Activated T-helper 9 cell treated with anti-CD3 and anti-CD28 coated beads, Interleukin-2, amount 50 U/mL, for 16 hours (primary cell): ENCODE data around the gene ACBD6.
"Not testable (repeated sequence)": the region's sequence is repeated elsewhere in the genome, so short reads cannot be mapped to it uniquely, and the experiment has no call there.

Experiments used
- DNase-seq: peaks from one replicate; pipeline ENCODE4 v3.0.0-alpha.2; 2020; ENCODE audit warnings: low read depth

The ACBD6 gene

GRCh38 chr1:180489313-180489712 lies 13.1 kb downstream of the ACBD6 start:
- no peak for DNase-seq

GRCh38 chr1:180488661-180489060 lies 13.7 kb downstream of the ACBD6 start:
- no peak for DNase-seq

- DNase-seq: no peak
These were observed 16.3 kb downstream of the ACBD6 start for GRCh38 chr1:180486092-180486491.

- DNase-seq: no peak
These were observed 17.9 kb downstream of the ACBD6 start for GRCh38 chr1:180484490-180484889.

- no peak for DNase-seq
These were observed 19.7 kb downstream of the ACBD6 start for GRCh38 chr1:180482425-180483275.

GRCh38 chr1:180470031-180470430 lies 32.3 kb downstream of the ACBD6 start:
- DNase-seq: no peak

- no peak for DNase-seq
These were observed 34.1 kb downstream of the ACBD6 start for GRCh38 chr1:180468311-180468710.

- DNase-seq: no peak
These were observed 40.3 kb downstream of the ACBD6 start for GRCh38 chr1:180462102-180462501.

- DNase-seq: not testable (repeated sequence)
These were observed 40.7 kb downstream of the ACBD6 start for GRCh38 chr1:180461682-180462081.

- no peak for DNase-seq
These were observed 43.6 kb downstream of the ACBD6 start for GRCh38 chr1:180458807-180459206.

- DNase-seq: no peak
These were observed 46.2 kb downstream of the ACBD6 start for GRCh38 chr1:180456191-180456590.

- no peak for DNase-seq
These were observed 50.9 kb downstream of the ACBD6 start for GRCh38 chr1:180451504-180451903.

- DNase-seq: no peak
These were observed 57.9 kb downstream of the ACBD6 start for GRCh38 chr1:180444522-180444921.

GRCh38 chr1:180440335-180440734 lies 62.0 kb downstream of the ACBD6 start:
- no peak for DNase-seq

- DNase-seq: no peak
These were observed 66.8 kb downstream of the ACBD6 start for GRCh38 chr1:180435566-180435965.

GRCh38 chr1:180433873-180434272 lies 68.5 kb downstream of the ACBD6 start:
- no peak for DNase-seq

GRCh38 chr1:180431683-180432082 lies 70.7 kb downstream of the ACBD6 start:
- no peak for DNase-seq

GRCh38 chr1:180428782-180429695 lies 73.3 kb downstream of the ACBD6 start:
- DNase-seq: no peak

- DNase-seq: no peak
These were observed 76.4 kb downstream of the ACBD6 start for GRCh38 chr1:180425952-180426351.

GRCh38 chr1:180424848-180425457 lies 77.4 kb downstream of the ACBD6 start:
- DNase-seq: no peak

- DNase-seq: no peak
These were observed 80.8 kb downstream of the ACBD6 start for GRCh38 chr1:180421614-180422013.

- not testable (repeated sequence) for DNase-seq
These were observed 81.2 kb downstream of the ACBD6 start for GRCh38 chr1:180421145-180421544.
